Panc1 (cell line): Measurements from ENCODE around the gene ITGB4. TPM values are rescaled to one million over a fixed set of nuclear protein-coding genes. Genes with fewer than 3 reads are reported as not detected.
A peak's percentile ranks its signal among the peaks of the same experiment; 100 is the strongest.

Experiments
- ATAC-seq: fragments of 200-7000 bp; cut with Tn5 transposase; 2 replicates; pipeline ENCODE4 v1.9.1; 2020; ENCODE audit warnings: mild to moderate bottlenecking, moderate library complexity
- BruUV-seq: library from RNA; stranded (reverse); fragments of 400-500 nt; replicated peaks from 2 replicates; lab custom pipeline; 2021; lab: Mats Ljungman, UMichigan
- CTCF ChIA-PET: fragments of 300-600 bp; sonication (Branson Sonifier 250); formaldehyde crosslinking; loops from one replicate; lab custom pipeline; 2022; ENCODE audit warnings: antibody characterized with exemption; lab: Charles Lee
- POLR2A ChIA-PET: fragments of 300-600 bp; sonication (Branson Sonifier 250); formaldehyde crosslinking; loops from one replicate; lab custom pipeline; 2022; ENCODE audit warnings: antibody characterized with exemption; lab: Charles Lee
- DNase-seq: peaks from one replicate; pipeline ENCODE4 v3.0.0-alpha.2; 2010; ENCODE audit warnings: low read depth, low spot score
- H3K27ac ChIP-seq: 2 replicates; pipeline ENCODE4 v1.5.1; 2011; ENCODE audit warnings: mild to moderate bottlenecking, low read length, inconsistent platforms
- H3K27me3 ChIP-seq: fragments of 200-500 bp; sonication (Bioruptor generic); 2 replicates; pipeline ENCODE4 v1.6.0; 2014; ENCODE audit warnings: low read length, inconsistent platforms; ENCODE audit not compliant: control insufficient read depth, insufficient read depth
- H3K36me3 ChIP-seq: fragments of 200-500 bp; sonication (Bioruptor generic); 2 replicates; pipeline ENCODE4 v1.5.1; 2014; ENCODE audit warnings: inconsistent platforms, mild to moderate bottlenecking, low read length, moderate library complexity; ENCODE audit not compliant: control insufficient read depth, insufficient read depth
- H3K4me1 ChIP-seq: 2 replicates; pipeline ENCODE4 v1.5.1; 2011; ENCODE audit warnings: inconsistent platforms, mild to moderate bottlenecking, low read length, moderate library complexity; ENCODE audit not compliant: control insufficient read depth, insufficient read depth
- H3K4me3 ChIP-seq, 2 experiments: 2 replicates each; pipeline ENCODE4 v1.5.1; 2011 to 2012; ENCODE audit warnings: low read depth in 2 of 2, low read length in 2 of 2, mild to moderate bottlenecking in 2 of 2, inconsistent platforms in 1 of 2, moderate library complexity in 1 of 2
- H3K9me3 ChIP-seq: fragments of 200-500 bp; sonication (Bioruptor generic); 2 replicates; pipeline ENCODE4 v1.5.1; 2014; ENCODE audit warnings: low read depth, mild to moderate bottlenecking, inconsistent platforms, low read length, moderate library complexity; ENCODE audit not compliant: control insufficient read depth, insufficient read depth
- CTCF ChIP-seq: fragments of 450-650 bp; IDR thresholded peaks from 2 replicates; pipeline ENCODE4 v1.5.1; 2017; ENCODE audit warnings: mild to moderate bottlenecking
- POLR2AphosphoS5 ChIP-seq: IDR thresholded peaks from 2 replicates; pipeline ENCODE4 v1.6.1; 2012; ENCODE audit warnings: mild to moderate bottlenecking, low read depth, low read length, moderate library complexity
- SIN3A ChIP-seq: IDR thresholded peaks from 2 replicates; pipeline ENCODE4 v1.6.1; 2012; ENCODE audit warnings: low read depth, mild to moderate bottlenecking, low read length, moderate library complexity, borderline replicate concordance; ENCODE audit not compliant: insufficient read depth
- TCF7L2 ChIP-seq: IDR thresholded peaks from 2 replicates; pipeline ENCODE4 v1.6.1; 2011; ENCODE audit warnings: mild to moderate bottlenecking, low read depth, low read length, inconsistent platforms
- in situ Hi-C: cut with HindIII; loops from 2 replicates; pipeline ENCODE4 v1.10.0; 2016; ENCODE audit warnings: low sequenced_read_pairs, low pct_unique_long_range_greater_than_20kb
- intact Hi-C: fragments of 100-400 bp; cut with micrococcal nuclease; formaldehyde crosslinking; loops from one replicate; pipeline ENCODE4 v1.10.0; 2022; ENCODE audit not compliant: unreplicated experiment
- total RNA-seq: library from RNA; stranded (reverse); gene quantifications from one replicate; pipeline ENCODE4 v1.2.1, GENCODE V29; 2021; ENCODE audit not compliant: unreplicated experiment
- TF ChIP-seq, protein P1 (sequence below), 2 experiments: IDR thresholded peaks; 2 replicates each; pipeline ENCODE4 v1.6.1; 2011 to 2012; ENCODE audit warnings: low read depth in 2 of 2, control low read depth in 1 of 2, low read length in 1 of 2, mild to moderate bottlenecking in 1 of 2, moderate library complexity in 1 of 2; ENCODE audit not compliant: insufficient read depth in 1 of 2

ITGB4 gene
- total RNA-seq, 1 experiment from 2014 or later = 100 TPM

GRCh38 chr17:75779987-75780889, 59.0 kb downstream of the ITGB4 start:
- no peak for ATAC-seq
- peak overlapping the region; percentile 51 to 95 for H3K4me3 ChIP-seq
- TF ChIP-seq, protein P1, sequence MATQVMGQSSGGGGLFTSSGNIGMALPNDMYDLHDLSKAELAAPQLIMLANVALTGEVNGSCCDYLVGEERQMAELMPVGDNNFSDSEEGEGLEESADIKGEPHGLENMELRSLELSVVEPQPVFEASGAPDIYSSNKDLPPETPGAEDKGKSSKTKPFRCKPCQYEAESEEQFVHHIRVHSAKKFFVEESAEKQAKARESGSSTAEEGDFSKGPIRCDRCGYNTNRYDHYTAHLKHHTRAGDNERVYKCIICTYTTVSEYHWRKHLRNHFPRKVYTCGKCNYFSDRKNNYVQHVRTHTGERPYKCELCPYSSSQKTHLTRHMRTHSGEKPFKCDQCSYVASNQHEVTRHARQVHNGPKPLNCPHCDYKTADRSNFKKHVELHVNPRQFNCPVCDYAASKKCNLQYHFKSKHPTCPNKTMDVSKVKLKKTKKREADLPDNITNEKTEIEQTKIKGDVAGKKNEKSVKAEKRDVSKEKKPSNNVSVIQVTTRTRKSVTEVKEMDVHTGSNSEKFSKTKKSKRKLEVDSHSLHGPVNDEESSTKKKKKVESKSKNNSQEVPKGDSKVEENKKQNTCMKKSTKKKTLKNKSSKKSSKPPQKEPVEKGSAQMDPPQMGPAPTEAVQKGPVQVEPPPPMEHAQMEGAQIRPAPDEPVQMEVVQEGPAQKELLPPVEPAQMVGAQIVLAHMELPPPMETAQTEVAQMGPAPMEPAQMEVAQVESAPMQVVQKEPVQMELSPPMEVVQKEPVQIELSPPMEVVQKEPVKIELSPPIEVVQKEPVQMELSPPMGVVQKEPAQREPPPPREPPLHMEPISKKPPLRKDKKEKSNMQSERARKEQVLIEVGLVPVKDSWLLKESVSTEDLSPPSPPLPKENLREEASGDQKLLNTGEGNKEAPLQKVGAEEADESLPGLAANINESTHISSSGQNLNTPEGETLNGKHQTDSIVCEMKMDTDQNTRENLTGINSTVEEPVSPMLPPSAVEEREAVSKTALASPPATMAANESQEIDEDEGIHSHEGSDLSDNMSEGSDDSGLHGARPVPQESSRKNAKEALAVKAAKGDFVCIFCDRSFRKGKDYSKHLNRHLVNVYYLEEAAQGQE (IDR thresholded peaks at IDR 0.05; ENCODE audit: insufficient read depth in 1 of 2, low read depth in 2 of 2, low read length in 1 of 2) = no peak
- TF ChIP-seq CTCF = no peak
- TF ChIP-seq SIN3A = no peak
- TF ChIP-seq TCF7L2 = no peak
- no peak for TF ChIP-seq POLR2AphosphoS5
- intact Hi-C loops (no loop called here), in situ Hi-C loops (no loop called here)
- H3K9me3 ChIP-seq = no peaks in the 10 kb centered on the region
- no peak for DNase-seq
- no TSS peak for BruUV-seq
- POLR2A ChIA-PET = interaction anchor here (0.5 to 1.0 kb wide), 16 partner anchors 10 to 224 kb away, joined by 3 to 10 read pairs (median 4); partner anchors contain the start of genes GALK1, SMIM5, TRIM65 and WBP2
- H3K36me3 ChIP-seq = peaks cover 28% of the 10 kb centered on the region
- CTCF ChIA-PET = interaction anchor here (0.6 to 1.0 kb wide), 7 partner anchors 16 to 97 kb away, joined by 3 to 10 read pairs (median 4); partner anchors contain the start of gene GALK1
- H3K27me3 ChIP-seq = no peaks in the 10 kb centered on the region
- H3K4me1 ChIP-seq = peaks cover 42% of the 10 kb centered on the region
- peak overlapping the region; percentile 85 for H3K27ac ChIP-seq

DNA sequence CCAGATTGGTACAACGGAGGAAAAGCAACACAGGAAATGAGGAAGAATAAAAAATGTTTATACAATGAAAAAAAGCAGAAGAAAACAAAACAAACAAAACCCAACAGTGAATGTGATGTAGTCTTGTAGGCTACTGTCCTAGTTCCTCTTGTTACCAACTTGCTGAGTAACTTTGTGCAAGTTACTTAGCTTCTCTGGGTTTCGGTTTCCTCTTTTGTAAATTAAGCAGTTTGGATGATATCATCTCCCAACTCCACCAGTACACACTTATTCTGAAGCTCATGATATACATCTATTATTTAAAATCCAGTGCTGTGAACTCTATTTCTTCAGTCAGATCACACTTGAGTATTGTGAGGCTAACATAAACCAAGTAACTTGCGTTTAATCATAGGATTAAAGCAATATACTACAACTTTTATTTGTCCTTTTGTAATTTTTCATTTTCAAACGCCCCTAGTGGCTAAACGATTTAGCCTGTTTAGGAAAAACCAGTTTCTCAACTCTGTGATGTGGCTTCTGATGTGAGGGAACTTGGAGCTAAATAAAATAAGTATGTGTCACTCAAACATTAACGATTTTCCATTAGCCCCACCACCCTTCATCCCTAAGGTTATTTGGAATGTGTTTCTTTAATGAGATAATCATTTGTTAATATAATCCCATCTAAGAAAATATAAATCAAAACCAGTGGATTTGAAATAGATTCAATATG, 62.0 kb downstream of the ITGB4 start:
- H3K9me3 ChIP-seq = no peaks in the 10 kb centered on the region
- H3K36me3 ChIP-seq = peaks cover 9% of the 10 kb centered on the region; the same call in 1 of the 2 replicates
- no peaks in the 10 kb centered on the region for H3K27me3 ChIP-seq
- TF ChIP-seq SIN3A (no peak), CTCF (peak; percentile 78; the same call in 1 of the 2 replicates)
- in situ Hi-C loops (no loop called here), intact Hi-C loops (no loop called here)
- BruUV-seq = no TSS peak
- CTCF ChIA-PET = interaction anchor here (0.6 to 1.2 kb wide), 5 partner anchors 64 to 183 kb away, joined by 3 to 6 read pairs (median 4); no protein-coding TSS in a partner anchor
- peak overlapping the region; percentile 100 for H3K27ac ChIP-seq
- POLR2A ChIA-PET = interaction anchor here (0.5 kb wide), 2 partner anchors 22 to 182 kb away, joined by 5 to 11 read pairs; no protein-coding TSS in a partner anchor
- peaks cover 44% of the 10 kb centered on the region for H3K4me1 ChIP-seq
- ATAC-seq (no peak), DNase-seq (no peak)
- no peak overlapping the region; a peak in 1 of 4 replicates for H3K4me3 ChIP-seq
